GM18508 (cell line): Measurements from ENCODE around the gene ASIC3.

Experiments used
- ATAC-seq: cut with Tn5 transposase; IDR thresholded peaks from one replicate; pipeline ENCODE4 v1.9.1; 2021; ENCODE audit warnings: moderate number of reproducible peaks; ENCODE audit not compliant: insufficient read depth, unreplicated experiment

ASIC3 gene

DNA sequence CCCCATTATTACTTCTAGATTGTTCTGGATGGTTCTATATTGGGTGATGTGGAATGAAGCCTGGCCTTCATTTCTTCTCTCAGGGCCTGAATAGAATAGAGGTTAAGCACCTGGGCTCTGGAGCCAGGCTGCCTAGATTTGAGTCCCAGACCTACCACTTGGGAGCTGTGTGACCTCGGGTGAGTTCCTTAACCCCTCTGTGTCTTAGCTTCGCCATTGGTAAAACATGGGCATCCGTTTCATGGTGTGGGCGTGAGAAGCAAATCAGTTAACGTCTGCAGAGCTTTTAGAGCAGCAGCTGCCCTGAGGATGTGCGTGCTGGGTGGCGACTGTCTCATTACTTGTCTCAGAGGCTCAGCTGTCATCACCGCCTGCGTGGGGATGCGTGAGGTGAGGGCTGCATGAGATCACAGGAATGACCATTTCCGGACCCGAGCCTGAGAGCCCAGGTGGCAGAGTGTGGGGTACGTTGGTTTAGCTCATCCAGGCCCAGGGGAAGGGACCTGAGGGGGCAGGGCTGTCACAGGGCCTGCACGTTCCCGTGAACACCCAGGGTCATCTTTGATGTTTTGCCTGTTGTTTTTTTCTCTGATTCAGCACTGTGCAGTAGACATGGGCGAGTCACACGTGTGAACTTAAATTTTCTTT lies 47.6 kb downstream of the ASIC3 start:
- no peak for ATAC-seq

DNA sequence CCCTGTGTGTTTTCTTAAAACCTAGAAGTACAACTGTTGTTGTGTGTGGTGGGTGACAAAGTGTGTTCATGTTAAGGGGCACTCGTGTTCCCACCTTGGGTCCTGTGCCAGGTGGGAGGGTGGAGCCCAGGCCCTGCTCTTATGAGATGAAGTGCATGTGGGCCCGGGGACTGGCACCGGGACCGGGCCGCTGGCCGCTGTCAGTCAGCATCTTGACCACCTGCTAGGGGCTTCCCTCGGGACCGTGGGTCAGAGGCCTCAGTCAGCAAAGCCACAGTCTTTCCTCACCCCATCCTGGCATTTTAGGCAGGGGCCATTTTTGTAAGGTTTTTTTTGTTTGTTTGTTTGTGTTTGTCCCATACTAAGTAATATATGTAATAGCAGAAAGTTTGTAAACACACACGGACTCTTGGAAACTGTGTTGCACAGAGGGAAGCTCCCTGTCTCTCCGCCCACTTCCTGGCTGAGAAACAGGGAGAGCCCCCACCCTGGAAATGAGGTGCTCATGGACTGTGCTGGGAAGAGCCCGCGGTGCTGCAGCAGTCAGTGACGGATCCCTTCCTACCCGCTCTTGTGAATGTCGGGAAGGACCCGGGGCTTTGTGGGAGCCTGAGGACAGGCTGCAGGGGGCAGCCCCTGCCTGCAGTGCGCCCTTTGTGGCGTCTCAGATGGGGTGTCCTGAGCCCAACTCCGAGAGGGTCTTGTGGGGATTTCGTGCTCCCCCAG lies 51.3 kb downstream of the ASIC3 start:
- ATAC-seq, result no peak

DNA sequence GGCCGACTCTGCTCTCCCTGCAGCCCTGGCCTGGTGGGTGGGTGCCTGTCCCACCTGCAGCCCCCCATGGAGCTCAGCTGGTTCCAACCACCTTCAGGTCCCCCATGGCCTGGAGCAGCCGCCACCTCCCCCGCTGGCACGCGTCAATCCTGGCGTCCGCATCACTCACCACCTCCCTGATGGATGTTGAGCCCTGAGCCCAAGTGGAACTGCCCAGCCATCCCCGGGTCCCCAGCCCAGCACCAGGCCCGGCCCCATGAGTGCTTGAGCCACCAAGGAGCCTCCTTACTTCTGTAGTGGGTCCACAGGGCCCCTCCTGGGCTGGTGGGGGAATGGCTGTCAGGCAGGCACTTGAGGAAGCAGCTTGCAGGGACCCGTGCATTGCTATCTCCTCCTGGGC lies 52.6 kb downstream of the ASIC3 start:
- ATAC-seq, result no peak

DNA sequence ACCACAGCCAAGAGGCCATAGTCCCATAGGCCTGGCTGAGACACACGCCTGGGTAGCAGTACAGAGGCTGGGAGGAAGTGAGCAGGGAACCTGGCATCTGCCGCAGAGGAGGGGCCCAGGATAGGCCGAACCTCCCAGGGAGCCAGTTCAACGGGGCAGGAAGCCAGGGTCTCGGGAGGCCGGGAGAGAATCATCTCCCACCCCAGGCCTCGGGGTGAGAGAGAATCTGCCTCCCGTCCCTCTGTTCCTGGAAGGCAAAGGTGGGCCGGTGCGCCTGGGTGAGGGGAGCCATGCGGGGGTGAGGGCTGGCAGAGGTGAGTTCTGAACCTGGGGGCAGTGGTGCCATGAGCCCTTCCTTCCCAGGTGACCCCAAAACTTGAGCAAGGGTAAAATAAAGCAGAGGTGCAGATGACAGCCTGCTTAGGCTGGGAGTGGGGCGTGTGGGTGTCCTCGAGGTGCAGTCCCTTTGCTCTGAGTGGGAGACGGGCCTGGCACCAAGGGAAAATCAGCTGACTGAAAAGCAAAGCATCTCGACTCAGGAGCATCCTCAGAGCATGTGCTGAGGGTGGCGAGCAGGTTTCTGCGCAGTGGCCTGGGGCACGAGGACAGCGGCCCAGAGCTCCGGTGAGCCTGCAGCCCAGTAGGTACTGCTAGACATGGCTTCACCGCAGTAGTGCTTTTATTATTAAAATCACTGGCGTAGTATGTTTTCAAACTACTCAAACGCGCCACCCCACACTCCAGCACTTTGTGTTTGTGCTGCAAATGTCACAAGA lies 53.5 kb downstream of the ASIC3 start:
- no peak for ATAC-seq
